ENCODE measurements around the gene HOXC12.

HOXC12 gene

DNA sequence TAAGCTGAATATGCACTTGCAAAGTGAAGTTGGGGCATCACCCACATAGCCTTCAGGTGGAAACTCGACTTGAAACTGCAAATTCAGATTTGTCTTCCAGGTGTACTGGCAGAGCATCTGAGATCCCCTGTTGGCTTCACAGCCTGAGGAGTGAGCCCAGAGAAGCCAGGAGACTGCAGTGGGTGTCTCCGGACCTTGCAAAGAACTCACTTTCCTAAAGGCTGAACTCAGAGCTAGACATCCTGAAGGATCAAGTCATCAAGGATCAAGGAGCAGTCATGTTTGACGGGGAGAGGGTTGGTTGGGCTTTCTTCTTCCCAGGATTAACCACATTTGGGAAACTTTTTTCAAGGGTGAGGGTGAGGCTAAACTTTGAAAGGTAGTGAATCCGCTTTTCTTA lies 25.2 kb upstream of the HOXC12 start:
- TF ChIP-seq, protein P1, sequence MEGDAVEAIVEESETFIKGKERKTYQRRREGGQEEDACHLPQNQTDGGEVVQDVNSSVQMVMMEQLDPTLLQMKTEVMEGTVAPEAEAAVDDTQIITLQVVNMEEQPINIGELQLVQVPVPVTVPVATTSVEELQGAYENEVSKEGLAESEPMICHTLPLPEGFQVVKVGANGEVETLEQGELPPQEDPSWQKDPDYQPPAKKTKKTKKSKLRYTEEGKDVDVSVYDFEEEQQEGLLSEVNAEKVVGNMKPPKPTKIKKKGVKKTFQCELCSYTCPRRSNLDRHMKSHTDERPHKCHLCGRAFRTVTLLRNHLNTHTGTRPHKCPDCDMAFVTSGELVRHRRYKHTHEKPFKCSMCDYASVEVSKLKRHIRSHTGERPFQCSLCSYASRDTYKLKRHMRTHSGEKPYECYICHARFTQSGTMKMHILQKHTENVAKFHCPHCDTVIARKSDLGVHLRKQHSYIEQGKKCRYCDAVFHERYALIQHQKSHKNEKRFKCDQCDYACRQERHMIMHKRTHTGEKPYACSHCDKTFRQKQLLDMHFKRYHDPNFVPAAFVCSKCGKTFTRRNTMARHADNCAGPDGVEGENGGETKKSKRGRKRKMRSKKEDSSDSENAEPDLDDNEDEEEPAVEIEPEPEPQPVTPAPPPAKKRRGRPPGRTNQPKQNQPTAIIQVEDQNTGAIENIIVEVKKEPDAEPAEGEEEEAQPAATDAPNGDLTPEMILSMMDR (conservative IDR thresholded peaks at IDR 0.05) = no peak
- H3K27ac ChIP-seq = no peak overlapping the region

DNA sequence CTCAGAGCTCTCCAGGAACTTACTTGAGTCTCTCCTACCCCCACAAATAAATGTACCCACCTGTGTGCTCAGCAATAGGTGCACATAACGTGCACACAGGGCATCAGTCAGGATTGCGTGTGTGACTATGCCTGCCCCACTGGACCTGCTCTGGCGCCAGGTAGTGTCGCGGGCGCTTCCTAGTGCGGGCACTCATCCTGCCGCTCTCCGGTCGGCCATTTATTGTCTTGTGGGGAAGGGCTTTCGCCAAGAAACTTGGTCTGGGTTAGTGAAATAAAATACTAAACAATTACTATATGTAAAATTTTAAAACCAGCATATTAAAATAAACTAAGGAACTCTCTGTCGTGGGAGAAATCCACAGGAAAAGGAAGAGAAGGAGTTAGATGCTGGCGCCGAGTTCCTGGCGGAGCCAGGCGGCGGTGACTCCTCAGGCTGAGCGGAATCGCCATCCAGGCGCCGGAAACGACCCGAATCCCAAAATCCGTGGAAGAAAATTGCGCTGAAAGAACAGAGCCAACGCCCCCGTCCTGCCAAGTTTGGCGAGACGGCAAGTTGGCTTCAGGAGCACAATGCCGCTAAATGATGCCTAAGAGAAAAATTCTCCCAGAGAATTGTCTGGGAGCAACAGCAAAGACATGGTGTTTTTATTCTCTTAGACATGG lies 24.0 kb upstream of the HOXC12 start:
- no peak overlapping the region for H3K27ac ChIP-seq
- TF ChIP-seq, protein P1 (conservative IDR thresholded peaks at IDR 0.05) = no peak

DNA sequence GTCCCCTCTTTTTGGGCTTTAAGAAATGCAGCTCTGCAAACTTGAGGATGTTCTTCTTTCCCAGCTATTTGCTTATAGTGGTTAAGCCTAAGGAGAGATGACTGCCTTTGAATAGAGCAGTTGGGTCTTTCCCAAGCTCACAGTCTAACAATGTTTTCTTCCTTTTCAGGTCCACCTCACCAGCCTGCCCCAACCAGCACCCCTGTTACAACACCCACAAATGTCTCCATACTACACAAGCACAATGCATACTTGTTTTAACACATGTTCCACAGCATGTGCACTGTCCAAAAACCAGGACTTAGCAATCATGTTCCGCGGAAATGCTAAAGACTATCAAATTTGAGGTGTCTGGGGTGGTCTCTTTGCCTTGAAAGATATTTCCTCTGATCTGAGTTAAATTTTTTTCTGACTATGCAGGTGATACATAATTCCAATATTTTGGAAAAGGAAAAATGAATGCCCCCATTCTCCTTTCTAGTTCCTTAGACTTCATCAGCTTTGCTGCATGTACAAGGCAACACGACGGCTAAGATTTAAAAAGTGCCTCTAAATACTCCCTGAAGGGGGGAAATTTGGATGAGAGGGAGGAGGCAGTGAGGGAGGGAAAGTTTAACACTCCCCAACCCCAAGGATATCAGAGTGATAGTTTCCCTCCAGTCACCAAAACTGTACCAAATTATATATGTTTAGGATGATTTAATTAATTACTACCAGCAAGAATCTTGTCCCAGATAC lies 22.7 kb upstream of the HOXC12 start:
- H3K27ac ChIP-seq = no peak overlapping the region
- TF ChIP-seq, protein P1 (conservative IDR thresholded peaks at IDR 0.05) = no peak

DNA sequence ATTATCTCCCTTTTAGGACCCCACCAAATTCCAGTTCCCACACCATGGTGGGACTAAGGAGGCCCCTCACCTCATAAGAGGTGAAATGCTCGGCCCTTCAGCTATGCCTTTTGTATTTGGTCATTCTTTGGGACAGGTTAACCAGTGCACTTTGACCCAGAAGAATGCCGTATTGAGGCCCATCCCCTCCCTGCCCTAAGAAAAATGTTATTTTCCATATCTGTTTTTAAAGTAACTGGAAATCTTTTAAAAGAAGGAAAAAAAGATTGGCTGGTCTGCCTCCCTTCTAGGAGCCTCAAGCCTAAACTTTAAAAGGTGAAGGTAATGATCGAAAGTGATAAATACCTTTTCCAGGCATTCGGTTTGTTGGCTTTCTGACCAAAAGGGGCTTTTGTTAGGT lies 21.8 kb upstream of the HOXC12 start:
- TF ChIP-seq, protein P1 (conservative IDR thresholded peaks at IDR 0.05) = no peak

DNA sequence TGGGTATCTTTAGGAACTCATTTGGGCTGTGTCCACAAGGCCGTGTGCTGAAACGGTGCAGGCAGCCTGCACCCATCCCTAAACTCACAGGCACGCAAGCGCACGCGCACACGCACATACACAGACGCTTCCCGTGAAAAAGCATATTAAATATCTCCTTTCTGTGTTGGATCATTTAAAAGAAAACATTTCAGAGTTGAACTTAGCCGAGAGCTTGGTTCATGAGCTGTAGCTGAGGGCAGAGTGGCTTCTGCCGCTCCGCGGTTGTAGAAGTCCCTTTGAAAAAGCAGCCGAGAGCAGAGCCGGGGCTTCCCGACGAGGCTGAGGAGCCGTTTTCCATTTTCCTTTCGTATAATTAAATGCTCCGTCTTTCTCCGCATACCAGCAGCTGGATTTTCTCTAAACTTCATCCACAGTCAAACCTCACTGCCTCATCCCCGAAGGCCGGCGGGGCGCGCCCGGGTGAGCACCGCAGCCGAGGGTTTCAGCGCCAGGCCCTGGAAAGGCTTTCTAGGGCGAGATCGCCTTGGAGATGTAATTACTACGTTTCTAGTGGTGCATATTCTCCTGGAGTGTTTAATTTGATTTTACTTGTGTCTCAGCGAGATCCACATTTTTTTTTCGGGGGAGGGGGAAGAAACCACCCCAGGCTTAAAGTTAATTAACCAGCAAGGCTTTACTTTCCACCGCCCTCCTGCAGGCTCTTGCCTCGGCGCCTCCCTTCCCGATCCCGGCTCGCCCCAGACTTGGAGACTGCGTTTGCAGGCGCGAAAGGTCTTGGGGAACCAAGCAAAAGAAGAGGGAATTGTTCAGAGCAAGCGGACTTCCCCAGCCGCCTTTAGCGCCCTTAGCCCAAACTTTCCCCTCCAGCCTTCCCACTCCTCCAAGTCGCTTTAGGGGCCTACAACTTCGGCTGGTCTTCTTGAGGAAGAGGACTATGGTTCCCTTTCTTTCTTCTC lies 19.0 kb upstream of the HOXC12 start:
- TF ChIP-seq, protein P1 (conservative IDR thresholded peaks at IDR 0.05) = no peak
- H3K27ac ChIP-seq = no peak overlapping the region

More for the DNA sequence above, 21.8 kb upstream of the HOXC12 start:
- H3K27ac ChIP-seq = no peak overlapping the region

DNA sequence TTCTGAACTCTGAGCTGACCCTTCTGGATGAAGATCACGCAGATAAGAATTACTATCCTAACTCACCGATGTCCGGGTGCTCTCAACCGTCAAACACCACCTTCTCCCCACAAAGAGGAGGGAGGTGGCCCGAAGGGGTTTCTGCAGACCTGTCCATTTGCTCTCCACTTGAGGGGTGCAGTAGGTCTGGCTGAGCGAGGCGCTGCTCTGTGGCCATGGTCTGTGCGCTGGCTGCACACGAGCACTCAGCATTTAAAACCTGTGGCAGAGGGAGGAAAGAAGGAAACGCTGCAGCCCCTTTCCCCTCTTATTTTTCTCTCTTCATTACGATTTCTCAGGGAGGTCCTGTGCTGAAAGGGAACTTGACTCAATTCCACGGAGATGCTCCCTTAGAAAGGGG lies 17.6 kb upstream of the HOXC12 start:
- TF ChIP-seq, protein P1 (conservative IDR thresholded peaks at IDR 0.05) = no peak
- H3K27ac ChIP-seq = no peak overlapping the region
